CD8-positive, alpha-beta memory T cell (primary cell): Measurements from ENCODE around the gene MACROH2A1. TPM values are rescaled to one million over a fixed set of nuclear protein-coding genes. Genes with fewer than 3 reads are reported as not detected.
A peak's percentile ranks its signal among the peaks of the same experiment; 100 is the strongest.

Experiments used
- CTCF ChIA-PET: fragments of 350-600 bp; sonication (Branson Sonifier 250); formaldehyde crosslinking; loops from one replicate; lab custom pipeline; 2021; ENCODE audit warnings: antibody characterized with exemption; lab: Charles Lee
- POLR2A ChIA-PET: fragments of 350-600 bp; sonication (Branson Sonifier 250); formaldehyde crosslinking; loops from one replicate; lab custom pipeline; 2021; ENCODE audit warnings: antibody characterized with exemption; lab: Charles Lee
- DNase-seq, 5 donors: peaks; one replicate each; pipeline versions ENCODE4 v3.0.0 to v3.0.0-alpha.2; 2020 to 2022; ENCODE audit warnings: mixed read lengths in 1 of 5
- H3K27ac ChIP-seq: one replicate; pipeline ENCODE4 v1.7.0; 2013; ENCODE audit warnings: low read depth, mild to moderate bottlenecking, low read length, moderate library complexity
- H3K27me3 ChIP-seq: 2 replicates; pipeline ENCODE4 v1.7.0; 2013; ENCODE audit warnings: low read length, mild to moderate bottlenecking; ENCODE audit not compliant: insufficient read depth, poor library complexity, severe bottlenecking
- H3K36me3 ChIP-seq: 2 replicates; pipeline ENCODE4 v1.7.0; 2013; ENCODE audit warnings: mild to moderate bottlenecking, low read length, moderate library complexity; ENCODE audit not compliant: insufficient read depth
- H3K4me1 ChIP-seq: 2 replicates; pipeline ENCODE4 v1.7.0; 2013; ENCODE audit warnings: mild to moderate bottlenecking, low read length, moderate library complexity; ENCODE audit not compliant: insufficient read depth
- H3K4me3 ChIP-seq: 2 replicates; pipeline ENCODE4 v1.7.0; 2013; ENCODE audit warnings: mild to moderate bottlenecking, low read length
- H3K9me3 ChIP-seq: 2 replicates; pipeline ENCODE4 v1.7.0; 2013; ENCODE audit warnings: mild to moderate bottlenecking, low read length
- H3K27ac Mint-ChIP-seq, 8 donors: one replicate each; pipeline ENCODE4 v1.8.0; 2020 to 2021; ENCODE audit warnings: mixed read lengths in 8 of 8, mild to moderate bottlenecking in 6 of 8, inconsistent platforms in 3 of 8, moderate library complexity in 3 of 8
- H3K27me3 Mint-ChIP-seq, 2 donors: one replicate each; pipeline ENCODE4 v1.8.0; 2020 to 2021; ENCODE audit warnings: mixed read lengths in 2 of 2, mild to moderate bottlenecking in 1 of 2, moderate library complexity in 1 of 2
- H3K36me3 Mint-ChIP-seq, 3 donors: one replicate each; pipeline ENCODE4 v1.8.0; 2020 to 2021; ENCODE audit warnings: mixed read lengths in 3 of 3, inconsistent platforms in 1 of 3, mild to moderate bottlenecking in 1 of 3
- H3K4me1 Mint-ChIP-seq, 3 donors: one replicate each; pipeline ENCODE4 v1.8.0; 2020 to 2021; ENCODE audit warnings: mixed read lengths in 3 of 3, inconsistent platforms in 1 of 3, mild to moderate bottlenecking in 1 of 3
- H3K4me3 Mint-ChIP-seq, 7 donors: one replicate each; pipeline ENCODE4 v1.8.0; 2020 to 2021; ENCODE audit warnings: mixed read lengths in 7 of 7, mild to moderate bottlenecking in 6 of 7, moderate library complexity in 4 of 7, inconsistent platforms in 2 of 7
- H3K9me3 Mint-ChIP-seq, 5 donors: one replicate each; pipeline ENCODE4 v1.8.0; 2020 to 2022; ENCODE audit warnings: mixed read lengths in 5 of 5, mild to moderate bottlenecking in 3 of 5, moderate library complexity in 2 of 5, inconsistent platforms in 1 of 5
- polyA plus RNA-seq: library from polyadenylated mRNA; unstranded; fragments of 300-500 nt; fragmentation: Illumina TruSeq; gene quantifications from one replicate; pipeline ENCODE4 v1.2.3, GENCODE V29; 2021
- total RNA-seq, 2 experiments: library from RNA; stranded (reverse); gene quantifications; one replicate each; pipeline ENCODE4 v1.2.3, GENCODE V29; 2021

The MACROH2A1 gene
- total and polyA plus RNA-seq, 3 experiments from 2014 or later = 112 to 202 (median 199) TPM

GRCh38 chr5:135340568-135340967 is 58.5 kb downstream of the MACROH2A1 start:
- ChIA-PET CTCF (no interaction called here), POLR2A (no interaction called here)
- Histone ChIP-seq H3K4me3 (no peak overlapping the region), H3K36me3 (peaks cover 61% of the 10 kb centered on the region), H3K27ac (no peak overlapping the region), H3K4me1 (no peaks in the 10 kb centered on the region), H3K9me3 (no peaks in the 10 kb centered on the region), H3K27me3 (no peaks in the 10 kb centered on the region)
- no peaks in the 10 kb centered on the region for H3K9me3 Mint-ChIP-seq
- H3K27me3 Mint-ChIP-seq = peaks cover 0 to 3% of the 10 kb centered on the region in 2 donors
- H3K4me3 Mint-ChIP-seq = no peak overlapping the region
- no peaks in the 10 kb centered on the region for H3K4me1 Mint-ChIP-seq
- peaks cover 12 to 95% (median 26%) of the 10 kb centered on the region in 3 donors for H3K36me3 Mint-ChIP-seq
- no peak overlapping the region for H3K27ac Mint-ChIP-seq
- DNase-seq = no peak

DNA sequence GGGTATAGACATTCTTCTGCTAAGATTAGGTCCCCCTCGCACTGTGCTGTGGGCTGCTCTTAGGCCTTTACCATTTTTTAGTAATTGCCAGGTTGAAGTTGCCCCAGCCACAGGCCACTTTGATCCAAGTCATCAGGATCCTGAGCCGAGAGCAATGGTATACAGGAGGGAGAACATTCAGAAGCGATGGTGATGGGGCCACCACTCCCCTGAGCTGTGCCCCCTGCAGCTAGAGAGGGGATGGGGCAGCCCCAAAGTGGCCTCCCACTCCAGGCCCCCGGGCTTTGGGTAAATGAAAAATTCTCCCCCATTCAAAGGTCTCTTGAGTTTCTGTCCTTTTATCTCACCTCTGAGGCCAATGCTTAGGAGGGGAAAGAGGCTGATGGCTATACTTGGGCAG is 59.4 kb downstream of the MACROH2A1 start:
- CTCF ChIA-PET = no interaction called here

GRCh38 chr5:135339189-135339588 is 59.8 kb downstream of the MACROH2A1 start:
- ChIA-PET CTCF (no interaction called here), POLR2A (no interaction called here)
- no peak overlapping the region for H3K27ac ChIP-seq
- H3K27me3 ChIP-seq = no peaks in the 10 kb centered on the region
- H3K36me3 Mint-ChIP-seq = peaks cover 10 to 95% (median 22%) of the 10 kb centered on the region in 3 donors
- H3K9me3 ChIP-seq = no peaks in the 10 kb centered on the region
- H3K4me3 Mint-ChIP-seq = no peak overlapping the region
- no peak overlapping the region for H3K27ac Mint-ChIP-seq
- H3K36me3 ChIP-seq = peaks cover 49% of the 10 kb centered on the region
- H3K4me1 Mint-ChIP-seq = no peaks in the 10 kb centered on the region
- peaks cover 0 to 3% of the 10 kb centered on the region in 2 donors for H3K27me3 Mint-ChIP-seq
- no peak for DNase-seq
- no peak overlapping the region for H3K4me3 ChIP-seq
- no peaks in the 10 kb centered on the region for H3K9me3 Mint-ChIP-seq
- no peaks in the 10 kb centered on the region for H3K4me1 ChIP-seq

More for the DNA sequence above, 59.4 kb downstream of the MACROH2A1 start:
- Mint-ChIP-seq H3K27me3 (peaks cover 0 to 3% of the 10 kb centered on the region in 2 donors), H3K4me3 (no peak overlapping the region), H3K36me3 (peaks cover 12 to 95% (median 23%) of the 10 kb centered on the region in 3 donors), H3K4me1 (no peaks in the 10 kb centered on the region), H3K27ac (peak overlapping the region in 1 of 8 donors; percentile 38), H3K9me3 (no peaks in the 10 kb centered on the region)
- Histone ChIP-seq H3K36me3 (peaks cover 52% of the 10 kb centered on the region), H3K4me1 (no peaks in the 10 kb centered on the region), H3K27ac (no peak overlapping the region), H3K4me3 (no peak overlapping the region), H3K27me3 (no peaks in the 10 kb centered on the region), H3K9me3 (no peaks in the 10 kb centered on the region)
- POLR2A ChIA-PET = no interaction called here
- no peak for DNase-seq

DNA sequence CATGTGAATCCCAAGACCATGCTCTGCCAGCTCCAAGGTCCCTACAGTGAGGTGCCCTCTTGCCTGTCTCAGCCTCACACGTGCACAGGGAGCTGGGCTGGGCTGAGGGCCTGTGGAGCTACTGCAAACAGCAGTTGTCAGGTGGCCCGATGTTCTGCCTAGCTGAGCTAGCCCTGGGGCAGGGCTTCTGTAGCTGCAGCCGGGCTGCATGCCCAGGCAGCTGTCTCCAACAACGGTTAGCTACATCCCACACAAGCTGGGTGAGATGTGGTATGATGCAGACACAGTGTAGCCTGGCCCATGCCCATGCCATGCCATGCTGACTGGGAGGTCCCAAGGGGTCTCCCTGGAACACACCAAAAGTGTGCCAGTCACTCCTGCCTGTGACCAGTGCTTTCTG is 62.0 kb downstream of the MACROH2A1 start:
- Mint-ChIP-seq H3K9me3 (no peaks in the 10 kb centered on the region), H3K27me3 (peaks cover 0 to 3% of the 10 kb centered on the region in 2 donors), H3K36me3 (peaks cover 0 to 90% (median 5%) of the 10 kb centered on the region in 3 donors), H3K4me3 (no peak overlapping the region), H3K27ac (peak overlapping the region in 1 of 8 donors; percentile 23), H3K4me1 (no peaks in the 10 kb centered on the region)
- Histone ChIP-seq H3K4me1 (no peaks in the 10 kb centered on the region), H3K9me3 (no peaks in the 10 kb centered on the region), H3K27me3 (no peaks in the 10 kb centered on the region), H3K36me3 (peaks cover 31% of the 10 kb centered on the region), H3K27ac (no peak overlapping the region), H3K4me3 (no peak overlapping the region)
- no peak for DNase-seq
- ChIA-PET POLR2A (no interaction called here), CTCF (no interaction called here)

DNA sequence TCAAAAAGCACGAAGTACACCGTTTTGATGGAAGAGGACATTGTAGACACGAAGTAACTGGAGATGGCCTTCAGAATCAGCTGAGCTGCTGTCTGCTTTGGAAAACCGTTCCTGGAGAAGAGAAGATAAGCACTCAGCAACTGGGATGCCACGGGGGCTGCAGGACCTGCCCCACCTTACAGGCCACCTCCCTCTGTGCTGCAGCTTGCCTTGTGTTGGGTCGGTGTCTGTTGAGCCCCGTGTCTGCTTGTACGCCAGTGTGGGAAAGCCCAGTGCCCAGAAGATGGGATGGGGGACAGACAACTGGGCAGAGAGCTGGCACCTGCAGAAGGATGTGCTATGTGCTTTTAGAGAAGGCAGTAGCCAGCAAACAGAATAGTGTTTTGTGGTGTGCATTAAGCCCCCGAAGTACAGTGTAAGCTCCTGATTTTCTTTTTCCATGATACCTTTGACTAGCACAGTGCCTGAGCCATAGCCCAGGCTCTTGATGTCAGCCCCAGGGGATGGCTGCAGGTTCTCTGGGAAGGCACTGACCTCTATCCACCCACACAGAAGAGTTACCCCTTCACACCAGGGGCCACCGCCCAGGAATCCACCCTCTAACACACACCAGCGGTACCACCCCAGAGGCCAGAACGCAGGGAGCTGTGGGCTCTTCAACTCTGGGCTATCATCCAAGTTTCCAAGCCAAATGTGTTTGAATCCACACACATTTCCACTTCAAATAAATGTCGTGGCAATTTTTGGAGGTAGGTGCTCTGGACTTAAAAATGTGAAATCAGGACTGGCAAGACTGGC is 63.8 kb downstream of the MACROH2A1 start:
- H3K27me3 ChIP-seq = no peaks in the 10 kb centered on the region
- Mint-ChIP-seq H3K9me3 (no peaks in the 10 kb centered on the region), H3K27me3 (no peaks in the 10 kb centered on the region), H3K27ac (peak overlapping the region in 1 of 8 donors; percentile 4), H3K36me3 (peaks cover 0 to 87% (median 0%) of the 10 kb centered on the region in 3 donors), H3K4me1 (no peaks in the 10 kb centered on the region), H3K4me3 (no peak overlapping the region)
- DNase-seq = no peak
- H3K4me3 ChIP-seq = no peak overlapping the region
- peaks cover 13% of the 10 kb centered on the region for H3K36me3 ChIP-seq
- H3K27ac ChIP-seq = no peak overlapping the region
- H3K4me1 ChIP-seq = no peaks in the 10 kb centered on the region
- CTCF ChIA-PET = no interaction called here
- no peaks in the 10 kb centered on the region for H3K9me3 ChIP-seq
- POLR2A ChIA-PET = no interaction called here

- H3K36me3 Mint-ChIP-seq = peaks cover 0 to 77% (median 0%) of the 10 kb centered on the region in 3 donors
- Histone ChIP-seq H3K4me3 (no peak overlapping the region), H3K4me1 (no peaks in the 10 kb centered on the region), H3K27ac (no peak overlapping the region), H3K9me3 (no peaks in the 10 kb centered on the region), H3K27me3 (no peaks in the 10 kb centered on the region), H3K36me3 (peaks cover 13% of the 10 kb centered on the region)
- no peaks in the 10 kb centered on the region for H3K27me3 Mint-ChIP-seq
- peak overlapping the region in 1 of 7 donors; percentile 2 for H3K4me3 Mint-ChIP-seq
- H3K4me1 Mint-ChIP-seq = no peaks in the 10 kb centered on the region
- peak overlapping the region in 1 of 8 donors; percentile 64 for H3K27ac Mint-ChIP-seq
- ChIA-PET CTCF (interaction anchor here (1.2 to 1.3 kb wide), 2 partner anchors 11 to 12 kb away, joined by 3 to 4 read pairs; no protein-coding TSS in a partner anchor), POLR2A (no interaction called here)
- H3K9me3 Mint-ChIP-seq = no peaks in the 10 kb centered on the region
- no peak for DNase-seq
These were observed 65.1 kb downstream of the MACROH2A1 start for GRCh38 chr5:135333732-135334515.

- Mint-ChIP-seq H3K9me3 (no peaks in the 10 kb centered on the region), H3K27me3 (no peaks in the 10 kb centered on the region), H3K27ac (peak overlapping the region in 1 of 8 donors; percentile 29), H3K4me3 (no peak overlapping the region), H3K36me3 (peaks cover 0 to 65% (median 4%) of the 10 kb centered on the region in 3 donors), H3K4me1 (no peaks in the 10 kb centered on the region)
- Histone ChIP-seq H3K27ac (no peak overlapping the region), H3K4me3 (no peak overlapping the region), H3K27me3 (no peaks in the 10 kb centered on the region), H3K4me1 (no peaks in the 10 kb centered on the region), H3K36me3 (peaks cover 5% of the 10 kb centered on the region), H3K9me3 (no peaks in the 10 kb centered on the region)
- POLR2A ChIA-PET = no interaction called here
- peak in 1 of 5 donors; percentile 18 for DNase-seq
- CTCF ChIA-PET = interaction anchor here (1.2 to 1.3 kb wide), 2 partner anchors 9 to 13 kb away, joined by 3 to 4 read pairs; no protein-coding TSS in a partner anchor
These were observed 66.4 kb downstream of the MACROH2A1 start for GRCh38 chr5:135332519-135333150.
